Testis (tissue), 2 donors: ENCODE results near the gene PRDM12.

Experiments used
- POLR2A ChIP-seq: fragments of 450-650 bp; IDR thresholded peaks from one replicate; pipeline ENCODE4 v1.6.1; 2017; ENCODE audit warnings: antibody characterized with exemption, mild to moderate bottlenecking, moderate library complexity
- TF ChIP-seq, protein P1 (sequence below), 3 experiments: fragments of 450-650 bp in 2 of 3; fragments of 200-600 bp in 1 of 3; sonication (generic) in 1 of 3; IDR thresholded peaks; one replicate each; pipeline ENCODE4 v1.5.1; 2016 to 2019; ENCODE audit warnings: antibody characterized with exemption in 3 of 3, mild to moderate bottlenecking in 2 of 3, moderate library complexity in 1 of 3

DNA sequence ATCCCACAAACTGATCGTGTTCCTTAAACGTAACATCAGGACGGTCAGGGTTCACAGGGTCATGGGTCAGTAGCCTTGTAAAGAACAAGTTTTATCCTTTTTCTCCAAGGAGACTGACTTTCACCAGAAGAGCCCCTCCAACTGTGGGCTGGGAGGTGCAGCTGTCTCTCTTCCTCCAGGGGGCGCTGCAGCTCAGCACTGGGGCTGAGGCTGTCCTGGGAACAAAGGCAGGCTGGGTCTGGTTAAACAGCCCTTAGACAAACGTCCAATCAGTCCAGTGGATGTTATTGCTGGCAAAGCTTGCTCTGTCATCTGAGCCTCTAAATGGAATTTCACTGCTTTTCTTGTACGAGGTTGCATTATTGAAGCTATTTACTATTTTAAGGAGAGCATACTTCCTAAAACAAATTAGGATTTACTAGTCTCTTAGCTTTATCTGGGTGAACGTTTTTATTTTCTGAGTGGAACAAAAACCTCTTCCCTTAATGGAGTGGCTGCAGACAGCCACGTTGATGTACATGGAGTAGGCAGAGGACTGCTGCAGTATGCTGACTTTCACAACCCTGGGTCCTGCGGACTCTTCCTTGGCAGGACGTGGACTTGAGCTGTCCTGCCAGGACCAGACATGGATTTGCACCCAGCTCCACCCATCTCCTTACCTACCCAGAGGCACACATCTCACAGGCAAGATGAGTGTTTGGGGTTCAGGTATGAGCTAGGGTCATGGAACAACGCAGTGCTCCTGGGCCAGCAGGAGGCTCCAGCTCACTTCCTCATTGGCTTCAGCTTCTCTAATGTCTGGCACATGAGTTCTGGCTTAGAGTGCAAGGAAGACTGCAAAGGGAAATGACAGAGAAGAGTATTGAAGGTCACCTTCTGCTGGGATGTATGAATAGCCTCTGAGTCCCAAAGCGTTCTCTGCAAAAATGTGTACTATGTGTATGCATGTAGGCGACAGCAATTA lies 36.9 kb downstream of the PRDM12 start:
- TF ChIP-seq POLR2A: no peak
- TF ChIP-seq, protein P1, sequence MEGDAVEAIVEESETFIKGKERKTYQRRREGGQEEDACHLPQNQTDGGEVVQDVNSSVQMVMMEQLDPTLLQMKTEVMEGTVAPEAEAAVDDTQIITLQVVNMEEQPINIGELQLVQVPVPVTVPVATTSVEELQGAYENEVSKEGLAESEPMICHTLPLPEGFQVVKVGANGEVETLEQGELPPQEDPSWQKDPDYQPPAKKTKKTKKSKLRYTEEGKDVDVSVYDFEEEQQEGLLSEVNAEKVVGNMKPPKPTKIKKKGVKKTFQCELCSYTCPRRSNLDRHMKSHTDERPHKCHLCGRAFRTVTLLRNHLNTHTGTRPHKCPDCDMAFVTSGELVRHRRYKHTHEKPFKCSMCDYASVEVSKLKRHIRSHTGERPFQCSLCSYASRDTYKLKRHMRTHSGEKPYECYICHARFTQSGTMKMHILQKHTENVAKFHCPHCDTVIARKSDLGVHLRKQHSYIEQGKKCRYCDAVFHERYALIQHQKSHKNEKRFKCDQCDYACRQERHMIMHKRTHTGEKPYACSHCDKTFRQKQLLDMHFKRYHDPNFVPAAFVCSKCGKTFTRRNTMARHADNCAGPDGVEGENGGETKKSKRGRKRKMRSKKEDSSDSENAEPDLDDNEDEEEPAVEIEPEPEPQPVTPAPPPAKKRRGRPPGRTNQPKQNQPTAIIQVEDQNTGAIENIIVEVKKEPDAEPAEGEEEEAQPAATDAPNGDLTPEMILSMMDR (IDR thresholded peaks at IDR 0.05): peak; percentile 88 to 98 (median 91)
